Amygdala (tissue), 56 donors: ENCODE data around the gene SIMC1.
A peak's percentile ranks its signal among the peaks of the same experiment; 100 is the strongest.

Experiments used
- DNase-seq, 56 donors: peaks; one replicate each; lab custom pipeline; 2025; lab: John Stamatoyannopoulos, UW

SIMC1 gene

DNA sequence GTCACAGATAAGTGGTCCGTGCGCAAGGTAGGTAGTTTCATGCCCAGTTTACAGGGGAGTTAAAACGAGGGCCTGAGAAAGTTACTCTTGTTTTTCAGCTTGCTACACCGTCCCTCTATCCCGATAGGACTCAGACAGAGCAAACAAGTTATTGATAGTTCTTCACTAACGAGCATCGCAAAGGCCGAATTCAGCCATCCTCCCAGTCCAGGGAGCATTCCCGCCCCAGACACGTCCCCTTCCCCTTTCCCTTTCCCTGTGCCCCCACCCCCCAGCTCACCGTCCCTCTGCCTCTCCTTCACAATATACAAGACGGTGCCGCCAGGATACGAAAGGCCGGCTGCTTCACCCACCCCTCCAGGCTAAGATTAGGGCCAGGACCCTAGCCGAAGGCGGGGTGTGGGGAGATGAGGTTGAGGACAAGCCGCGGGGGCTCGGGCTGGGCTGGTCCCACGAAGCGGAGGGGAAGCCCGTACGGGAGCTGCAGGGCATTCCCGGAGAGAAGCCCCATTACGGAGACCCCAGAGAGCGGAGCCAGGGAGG, 122.7 kb downstream of the SIMC1 start:
- peak in 7 of 56 donors; percentile 17 to 53 (median 38) for DNase-seq

DNA sequence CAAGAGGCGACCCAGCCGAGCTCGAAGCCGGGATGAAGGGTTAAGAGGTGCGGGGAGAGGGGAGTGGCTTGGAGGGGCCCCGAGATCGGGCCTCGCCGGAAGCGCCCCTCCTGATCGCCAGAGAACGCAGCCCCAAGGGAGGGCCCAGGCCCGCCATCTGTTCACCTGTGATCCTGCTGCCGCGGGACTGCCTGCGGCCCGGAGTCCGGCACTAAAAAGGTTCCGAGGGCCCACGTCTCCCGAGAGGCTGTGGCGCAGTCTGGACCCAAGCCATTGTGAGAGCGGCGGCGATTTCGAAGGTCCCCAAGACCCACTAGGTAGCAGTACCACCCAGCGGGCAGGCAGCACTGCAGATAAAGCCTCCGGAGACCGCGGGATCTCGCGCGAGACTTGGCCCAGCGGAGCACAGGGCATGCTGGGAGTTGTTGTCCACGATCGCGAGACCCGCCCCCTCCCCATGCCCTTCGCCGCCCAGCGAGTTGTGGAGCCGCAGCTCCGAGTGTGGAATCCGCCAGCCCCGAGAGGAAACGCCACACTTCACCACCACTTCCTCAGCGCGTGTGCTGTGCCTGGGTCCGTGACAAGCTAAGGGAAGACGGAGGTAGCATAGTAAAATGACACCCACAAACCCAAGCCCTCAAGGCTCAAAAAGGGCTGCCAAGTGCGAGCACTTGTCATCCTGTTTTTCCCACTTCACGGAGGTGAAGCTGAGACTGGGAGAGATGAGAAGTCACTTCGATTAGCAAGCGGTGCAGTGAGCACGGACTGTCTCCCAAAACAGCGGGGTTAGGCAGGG, 123.4 kb downstream of the SIMC1 start, which contains the start of gene KIAA1191:
KIAA1191 (minus strand) TSS at position 328 of the 796 bp plus-strand sequence. CDS start 2,256 bp downstream, outside the sequence.
- DNase-seq, result peak; percentile 32 to 96 (median 89)

DNA sequence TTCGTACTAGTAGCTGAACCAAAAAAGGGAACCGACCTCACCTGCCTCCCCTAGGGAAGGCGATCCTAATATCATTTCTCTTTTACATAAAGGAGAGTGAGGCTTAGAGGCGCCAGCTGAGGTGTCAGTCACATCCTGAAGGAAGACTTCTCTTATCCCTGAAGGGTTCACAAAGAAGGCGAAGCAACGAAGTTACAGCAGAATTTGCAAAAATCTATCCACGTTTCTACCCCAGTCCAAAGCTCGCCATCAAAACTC, 123.9 kb downstream of the SIMC1 start:
- DNase-seq, result no peak

GRCh38 chr5:176364765-176365350, 126.6 kb downstream of the SIMC1 start:
- peak in 2 of 56 donors; percentile 29 to 48 for DNase-seq

GRCh38 chr5:176365351-176366231, 127.4 kb downstream of the SIMC1 start, which contains the start of gene ARL10:
Gene ARL10 (plus strand): TSS chr5:176365487. CDS start chr5:176365564, 77 bp downstream.
- peak in 45 of 56 donors; percentile 13 to 72 (median 46) for DNase-seq

DNA sequence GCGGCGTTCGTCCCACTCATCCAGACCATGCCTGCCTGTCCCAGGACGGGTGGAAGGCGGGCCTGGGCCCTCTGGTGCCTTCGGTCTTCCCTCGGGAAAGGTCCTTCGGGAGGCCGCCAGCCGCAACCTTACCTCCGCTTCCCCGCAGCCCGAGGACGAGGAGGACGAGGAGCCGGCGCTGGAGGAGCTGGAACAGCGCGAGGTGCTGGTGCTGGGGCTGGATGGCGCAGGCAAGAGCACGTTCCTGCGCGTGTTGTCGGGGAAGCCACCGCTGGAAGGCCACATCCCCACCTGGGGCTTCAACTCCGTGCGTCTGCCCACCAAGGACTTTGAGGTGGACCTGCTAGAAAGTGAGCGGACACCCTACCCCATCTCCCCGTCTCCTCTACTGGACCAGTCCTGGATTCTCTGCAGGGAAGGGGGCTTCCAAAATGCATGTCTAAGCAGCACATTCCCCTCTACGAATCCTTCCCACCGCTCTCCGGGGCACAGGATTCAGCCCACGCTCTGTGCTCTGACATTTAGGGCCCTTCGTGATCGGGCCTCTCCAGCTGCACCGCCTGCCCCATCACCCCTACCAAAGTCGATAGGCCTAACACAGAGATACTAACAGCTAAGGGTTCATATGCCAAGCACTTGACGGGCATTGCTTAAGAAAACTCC, 128.1 kb downstream of the SIMC1 start:
- peak in 1 of 56 donors; percentile 35 for DNase-seq

DNA sequence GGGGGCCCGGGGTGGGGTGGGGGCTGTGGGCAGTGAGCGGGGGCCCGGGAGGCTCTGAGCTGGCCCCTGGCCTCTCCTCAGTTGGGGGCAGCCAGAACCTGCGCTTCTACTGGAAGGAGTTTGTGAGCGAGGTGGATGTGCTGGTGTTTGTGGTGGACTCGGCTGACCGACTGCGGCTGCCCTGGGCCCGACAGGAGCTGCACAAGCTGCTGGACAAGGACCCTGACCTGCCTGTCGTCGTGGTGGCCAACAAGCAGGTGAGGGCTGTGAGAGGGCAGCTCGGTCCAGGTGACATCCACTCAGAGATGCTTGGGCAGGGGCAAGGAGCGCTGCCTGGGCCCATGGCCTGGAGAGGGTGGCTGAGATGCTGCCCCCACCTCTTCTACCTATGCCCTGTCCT, 130.5 kb downstream of the SIMC1 start:
- DNase-seq, result no peak

DNA sequence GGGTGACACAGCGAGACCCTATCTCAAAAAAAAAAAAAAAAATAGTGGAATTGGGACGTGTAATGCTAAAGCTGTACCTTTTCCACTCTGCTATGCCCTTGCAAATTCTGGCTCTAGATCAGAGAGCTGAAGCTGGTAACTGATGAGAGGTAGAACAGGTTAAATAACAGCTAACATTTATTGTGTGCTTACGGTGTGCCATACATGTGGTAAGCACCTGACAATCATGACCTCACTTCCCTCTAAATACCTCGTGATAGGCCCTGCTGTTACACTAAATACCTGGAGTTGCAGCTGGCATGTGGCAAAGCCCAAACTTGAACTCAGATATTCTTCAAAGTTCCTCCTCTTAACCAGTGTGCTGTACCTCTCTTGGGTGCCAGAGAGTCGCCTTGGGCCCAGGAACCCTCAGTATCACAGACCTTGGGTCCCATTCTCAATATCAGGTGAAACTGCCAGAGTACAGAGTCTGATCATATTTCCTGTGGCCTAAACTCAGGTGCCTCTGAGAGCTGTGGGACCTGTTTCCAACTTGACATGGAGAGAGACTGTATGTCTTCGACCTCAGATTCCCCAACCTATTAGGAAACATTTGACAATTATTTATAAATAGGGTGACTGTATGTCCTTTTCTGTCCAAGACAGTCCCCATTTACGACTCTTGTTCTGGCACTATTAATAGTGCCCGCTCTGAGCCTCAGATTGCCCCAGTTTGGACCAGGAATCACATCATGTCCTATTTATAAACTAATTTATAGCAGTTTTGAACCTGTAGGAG, 131.9 kb downstream of the SIMC1 start:
- DNase-seq, result no peak

DNA sequence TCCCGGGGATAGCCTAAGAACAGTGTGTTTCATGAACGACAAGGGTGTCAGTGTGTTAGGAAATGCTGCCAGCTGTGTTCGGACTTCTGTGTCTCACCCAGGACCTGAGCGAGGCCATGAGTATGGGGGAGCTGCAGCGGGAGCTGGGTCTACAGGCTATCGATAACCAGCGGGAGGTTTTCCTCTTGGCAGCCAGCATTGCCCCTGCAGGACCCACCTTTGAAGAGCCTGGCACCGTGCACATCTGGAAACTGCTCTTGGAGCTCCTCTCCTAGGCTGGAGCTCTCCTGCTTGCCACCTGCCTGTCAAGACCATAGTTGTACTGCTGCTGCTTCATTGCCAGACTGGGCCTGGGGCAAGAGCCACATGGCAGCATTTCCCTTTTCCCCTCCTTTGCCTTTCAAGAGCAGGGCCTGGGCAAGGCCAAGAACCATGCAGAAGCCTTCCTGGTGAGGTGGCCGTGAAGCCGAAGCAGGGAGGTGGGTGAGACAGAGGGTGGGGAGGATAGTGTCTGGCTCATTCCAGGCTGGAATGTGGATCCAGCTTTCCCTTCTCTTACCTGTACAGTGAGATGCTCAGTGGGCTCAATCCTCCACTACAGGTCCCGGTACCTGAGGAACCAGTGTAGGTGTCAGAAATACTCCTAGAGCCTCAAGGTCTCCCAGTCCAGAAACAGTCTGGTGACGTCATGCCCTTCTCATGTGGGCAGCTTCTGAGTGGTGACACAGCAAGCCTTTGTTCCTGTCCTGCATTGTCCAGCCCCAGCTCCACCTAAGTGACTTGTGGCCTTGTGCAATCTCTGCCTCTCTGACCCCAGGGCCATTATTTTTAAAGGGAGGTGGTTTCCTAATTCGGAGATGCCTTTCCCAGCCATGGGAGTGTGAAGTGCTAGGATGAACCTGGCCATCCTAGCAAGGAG, 133.7 kb downstream of the SIMC1 start:
- peak in 4 of 56 donors; percentile 4 to 32 (median 18) for DNase-seq

DNA sequence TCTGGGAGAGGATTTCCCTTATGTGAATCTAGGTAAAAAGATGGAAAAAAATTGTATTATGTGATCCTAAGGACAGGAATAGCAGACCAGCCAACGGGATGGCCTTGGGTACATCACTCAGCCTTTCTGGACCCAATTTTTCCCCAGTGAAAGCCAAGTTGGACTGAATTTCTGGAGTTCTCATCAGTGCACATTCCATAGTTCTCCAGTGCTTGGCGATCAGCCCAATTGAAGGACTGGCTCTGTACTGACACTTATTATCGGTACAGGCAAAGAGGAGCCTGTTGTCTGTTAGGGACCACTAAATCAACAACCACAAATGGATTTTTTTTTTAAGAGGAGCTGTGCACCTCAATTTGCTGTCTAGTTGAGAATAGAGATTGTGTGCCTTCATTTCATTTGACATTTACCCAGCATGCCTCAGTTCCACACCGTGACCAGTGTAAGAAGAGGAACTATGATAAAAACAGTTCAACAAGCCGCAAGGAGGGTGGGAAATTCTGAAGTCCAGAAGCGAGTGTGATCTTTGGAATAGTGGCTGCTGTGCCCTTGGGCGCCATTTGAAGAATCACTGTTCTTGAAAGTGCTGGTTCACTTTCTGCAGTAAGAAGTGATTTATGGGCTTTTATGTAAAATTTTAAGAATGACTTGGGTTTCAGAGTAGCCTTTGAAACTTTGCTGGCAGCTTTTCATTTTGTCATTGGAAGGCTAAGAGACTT, 135.0 kb downstream of the SIMC1 start:
- peak in 1 of 56 donors; percentile 18 for DNase-seq

DNA sequence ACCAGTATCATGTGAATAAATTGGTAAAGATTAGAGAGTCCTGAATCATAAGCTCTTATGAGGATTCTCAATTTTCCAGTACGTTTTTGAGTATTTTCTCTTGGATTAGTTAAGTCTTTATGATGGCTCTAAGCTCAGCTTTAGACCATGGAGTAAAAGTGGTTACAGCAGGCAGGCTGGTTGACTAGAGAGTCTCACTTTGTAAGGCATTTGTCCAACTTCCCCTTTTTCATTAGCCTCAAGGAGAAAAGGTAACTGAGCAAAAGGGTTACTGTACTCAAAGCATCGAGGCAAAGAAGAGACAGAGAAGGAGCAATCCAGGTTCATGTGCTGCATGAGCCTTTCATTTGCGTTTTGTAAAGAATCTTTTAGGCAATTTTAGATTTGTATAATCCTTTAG, 141.7 kb downstream of the SIMC1 start:
- no peak for DNase-seq

DNA sequence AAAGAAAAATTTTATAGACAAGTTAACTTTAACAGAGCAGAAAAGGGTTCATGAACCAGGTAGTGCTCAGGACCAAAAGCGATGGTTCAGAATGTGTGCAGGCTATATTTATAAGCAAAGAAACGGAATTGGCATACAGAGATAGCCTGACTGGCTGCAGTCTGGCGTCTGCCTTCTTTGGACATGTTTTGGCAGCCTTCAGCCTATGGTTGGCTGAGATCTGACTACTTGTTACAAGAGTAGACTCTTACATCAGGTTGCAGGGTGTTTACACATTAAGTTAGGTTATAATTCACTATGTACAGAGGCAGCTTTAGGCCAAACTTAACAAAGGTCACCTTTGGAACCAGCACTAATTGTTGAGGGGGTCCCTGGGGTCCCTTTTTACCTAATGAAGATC, 143.2 kb downstream of the SIMC1 start:
- no peak for DNase-seq

- DNase-seq, result no peak
Measured at GRCh38 chr5:176381979-176382378, 143.8 kb downstream of the SIMC1 start.

- DNase-seq, result no peak
Measured at GRCh38 chr5:176382721-176383120, 144.5 kb downstream of the SIMC1 start.

GRCh38 chr5:176383248-176383905, 145.2 kb downstream of the SIMC1 start:
- DNase-seq, result no peak

- no peak for DNase-seq
Measured at GRCh38 chr5:176383961-176384360, 145.7 kb downstream of the SIMC1 start.

- DNase-seq, result no peak
Measured at GRCh38 chr5:176384366-176384930, 146.2 kb downstream of the SIMC1 start.
